Hepatocyte (in vitro differentiated cells): ENCODE measurements around the gene INSIG1. TPM values are rescaled to one million over a fixed set of nuclear protein-coding genes. Genes with fewer than 3 reads are reported as not detected.

Experiments
- DNase-seq: peaks from one replicate; pipeline ENCODE4 v3.0.0-alpha.2; 2016; ENCODE audit warnings: low spot score
- H2AFZ ChIP-seq: fragments of 200-600 bp; sonication (generic); 2 replicates; pipeline ENCODE4 v1.6.0; 2016; ENCODE audit warnings: antibody characterized with exemption, mild to moderate bottlenecking
- H3K27ac ChIP-seq: fragments of 200-600 bp; sonication (generic); 2 replicates; pipeline ENCODE4 v1.5.1; 2016; ENCODE audit warnings: mild to moderate bottlenecking
- H3K27me3 ChIP-seq: fragments of 200-600 bp; sonication (generic); 2 replicates; pipeline ENCODE4 v1.6.1; 2016
- H3K36me3 ChIP-seq: fragments of 200-600 bp; sonication (generic); replicated peaks from 2 replicates; pipeline ENCODE4 v1.5.1; 2016; ENCODE audit warnings: low read depth; ENCODE audit not compliant: insufficient read depth
- H3K4me1 ChIP-seq: fragments of 200-600 bp; sonication (generic); 2 replicates; pipeline ENCODE4 v1.5.1; 2016; ENCODE audit warnings: mild to moderate bottlenecking, moderate library complexity; ENCODE audit not compliant: insufficient read depth
- H3K4me2 ChIP-seq: fragments of 200-600 bp; sonication (generic); 2 replicates; pipeline ENCODE4 v1.6.0; 2016
- H3K4me3 ChIP-seq: fragments of 200-600 bp; sonication (generic); 2 replicates; pipeline ENCODE4 v1.5.1; 2016; ENCODE audit warnings: mild to moderate bottlenecking
- H3K79me2 ChIP-seq: fragments of 200-600 bp; sonication (generic); 2 replicates; pipeline ENCODE4 v1.6.0; 2017; ENCODE audit warnings: mild to moderate bottlenecking
- H3K9me2 ChIP-seq: fragments of 200-600 bp; sonication (generic); replicated peaks from 2 replicates; pipeline ENCODE4 v1.6.0; 2017; ENCODE audit warnings: mild to moderate bottlenecking; ENCODE audit not compliant: insufficient read depth
- H3K9me3 ChIP-seq: fragments of 200-600 bp; sonication (generic); 2 replicates; pipeline ENCODE4 v1.5.1; 2016; ENCODE audit warnings: low read depth, mild to moderate bottlenecking
- H4K20me1 ChIP-seq: fragments of 200-600 bp; sonication (generic); 2 replicates; pipeline ENCODE4 v1.6.0; 2016; ENCODE audit warnings: mild to moderate bottlenecking; ENCODE audit not compliant: insufficient read depth, poor library complexity, severe bottlenecking
- EZH2 ChIP-seq: fragments of 200-600 bp; sonication (generic); IDR thresholded peaks from 2 replicates; pipeline ENCODE4 v1.6.1; 2016; ENCODE audit warnings: antibody characterized with exemption, mild to moderate bottlenecking, borderline replicate concordance
- EZH2phosphoT487 ChIP-seq: fragments of 200-600 bp; sonication (generic); IDR thresholded peaks from one replicate; pipeline ENCODE4 v1.6.1; 2018; ENCODE audit warnings: antibody characterized with exemption, mild to moderate bottlenecking, low read depth, moderate library complexity; ENCODE audit not compliant: unreplicated experiment, severe bottlenecking
- WGBS: methylation state at CpG from one replicate; pipeline ENCODE4 v1.1.6; 2016; ENCODE audit warnings: low lambda C conversion rate; ENCODE audit errors: missing lambda C conversion rate; 5-methylcytosine and 5-hydroxymethylcytosine counted together
- polyA plus RNA-seq: library from polyadenylated mRNA; unstranded; fragments of >200 nt; fragmentation: Nextera tagmentation; extraction: Ambion mirVana; gene quantifications from 2 replicates; pipeline ENCODE4 v1.2.1, GENCODE V29; 2016
- total RNA-seq: library from RNA; depleted of rRNA; stranded (reverse); fragments of >200 nt; gene quantifications from 2 replicates; pipeline ENCODE4 v1.2.3, GENCODE V29; 2014
- TF ChIP-seq, protein P1 (sequence below): fragments of 200-600 bp; sonication (generic); IDR thresholded peaks from 2 replicates; pipeline ENCODE4 v1.5.1; 2016; ENCODE audit warnings: antibody characterized with exemption, mild to moderate bottlenecking; ENCODE audit not compliant: poor library complexity

INSIG1 gene
- total and polyA plus RNA-seq, 2 experiments from 2014 or later = 196 to 305 TPM

DNA sequence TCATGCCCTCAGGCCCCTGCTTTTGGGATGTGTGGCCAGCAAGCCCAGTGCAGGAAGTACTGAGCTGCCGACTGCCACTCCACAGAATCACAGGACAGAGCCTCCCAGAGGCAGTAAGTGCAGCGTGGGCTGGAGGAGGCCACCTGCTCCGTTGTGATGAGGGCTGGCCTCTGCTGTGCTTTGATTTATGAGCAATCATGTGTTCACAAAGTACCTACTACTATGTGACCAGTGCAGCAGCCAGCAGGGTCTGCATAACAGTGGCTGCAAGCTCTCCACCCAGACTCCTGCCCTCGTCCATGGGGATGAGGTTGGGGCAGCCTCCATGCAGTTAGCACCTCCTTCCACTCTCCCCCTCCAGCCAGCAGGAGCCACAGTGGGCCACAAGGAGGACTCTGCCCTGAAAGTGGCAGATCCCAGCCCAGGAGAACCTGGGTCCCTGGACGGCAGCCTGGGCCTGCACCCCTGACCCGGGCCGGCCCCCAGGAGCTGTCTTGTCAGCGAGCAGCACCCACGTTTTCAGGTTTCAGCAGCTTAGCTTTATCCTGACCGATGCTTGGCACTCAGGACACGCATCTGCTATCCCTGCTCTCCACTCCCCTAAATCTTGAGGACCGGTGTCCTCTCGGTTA lies 37.7 kb upstream of the INSIG1 start:
- no peak for DNase-seq
- Histone ChIP-seq H3K4me2 (no peak overlapping the region), H4K20me1 (no peaks in the 10 kb centered on the region), H3K36me3 (no peaks in the 10 kb centered on the region), H3K79me2 (no peaks in the 10 kb centered on the region), H2AFZ (no peak overlapping the region), H3K4me1 (no peaks in the 10 kb centered on the region), H3K9me2 (no peaks in the 10 kb centered on the region), H3K27me3 (no peaks in the 10 kb centered on the region), H3K9me3 (no peaks in the 10 kb centered on the region), H3K4me3 (no peak overlapping the region), H3K27ac (no peak overlapping the region)
- TF ChIP-seq EZH2phosphoT487 = no peak
- TF ChIP-seq, protein P1, sequence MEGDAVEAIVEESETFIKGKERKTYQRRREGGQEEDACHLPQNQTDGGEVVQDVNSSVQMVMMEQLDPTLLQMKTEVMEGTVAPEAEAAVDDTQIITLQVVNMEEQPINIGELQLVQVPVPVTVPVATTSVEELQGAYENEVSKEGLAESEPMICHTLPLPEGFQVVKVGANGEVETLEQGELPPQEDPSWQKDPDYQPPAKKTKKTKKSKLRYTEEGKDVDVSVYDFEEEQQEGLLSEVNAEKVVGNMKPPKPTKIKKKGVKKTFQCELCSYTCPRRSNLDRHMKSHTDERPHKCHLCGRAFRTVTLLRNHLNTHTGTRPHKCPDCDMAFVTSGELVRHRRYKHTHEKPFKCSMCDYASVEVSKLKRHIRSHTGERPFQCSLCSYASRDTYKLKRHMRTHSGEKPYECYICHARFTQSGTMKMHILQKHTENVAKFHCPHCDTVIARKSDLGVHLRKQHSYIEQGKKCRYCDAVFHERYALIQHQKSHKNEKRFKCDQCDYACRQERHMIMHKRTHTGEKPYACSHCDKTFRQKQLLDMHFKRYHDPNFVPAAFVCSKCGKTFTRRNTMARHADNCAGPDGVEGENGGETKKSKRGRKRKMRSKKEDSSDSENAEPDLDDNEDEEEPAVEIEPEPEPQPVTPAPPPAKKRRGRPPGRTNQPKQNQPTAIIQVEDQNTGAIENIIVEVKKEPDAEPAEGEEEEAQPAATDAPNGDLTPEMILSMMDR = no peak
- TF ChIP-seq EZH2 = no peak
- 84% methylated on average over 13 of the region's 13 CpGs for WGBS

- H3K27ac ChIP-seq = no peak overlapping the region
- WGBS = 77% methylated on average over 13 of the region's 13 CpGs
These were observed 37.2 kb upstream of the INSIG1 start for GRCh38 chr7:155260498-155260872.

GRCh38 chr7:155261031-155261985 lies 36.4 kb upstream of the INSIG1 start:
- Histone ChIP-seq H3K4me1 (no peaks in the 10 kb centered on the region), H3K9me2 (no peaks in the 10 kb centered on the region), H3K27me3 (no peaks in the 10 kb centered on the region), H2AFZ (no peak overlapping the region), H3K4me3 (no peak overlapping the region), H3K4me2 (no peak overlapping the region), H4K20me1 (no peaks in the 10 kb centered on the region), H3K9me3 (no peaks in the 10 kb centered on the region), H3K27ac (no peak overlapping the region), H3K36me3 (no peaks in the 10 kb centered on the region), H3K79me2 (no peaks in the 10 kb centered on the region)
- no peak for DNase-seq
- WGBS = 85% methylated on average over 21 of the region's 21 CpGs
- TF ChIP-seq EZH2 = no peak
- TF ChIP-seq, protein P1 = no peak
- no peak for TF ChIP-seq EZH2phosphoT487

More at GRCh38 chr7:155260498-155260872, 37.2 kb upstream of the INSIG1 start:
- Histone ChIP-seq H3K4me2 (no peak overlapping the region), H3K4me3 (no peak overlapping the region), H3K79me2 (no peaks in the 10 kb centered on the region), H3K9me2 (no peaks in the 10 kb centered on the region), H3K27me3 (no peaks in the 10 kb centered on the region), H3K36me3 (no peaks in the 10 kb centered on the region), H3K9me3 (no peaks in the 10 kb centered on the region), H3K4me1 (no peaks in the 10 kb centered on the region), H4K20me1 (no peaks in the 10 kb centered on the region), H2AFZ (no peak overlapping the region)
- TF ChIP-seq EZH2 = no peak
- no peak for TF ChIP-seq EZH2phosphoT487
- TF ChIP-seq, protein P1 = no peak
- no peak for DNase-seq
